Motor neuron (in vitro differentiated cells): ENCODE measurements around the gene ABHD1. TPM values are rescaled to one million over a fixed set of nuclear protein-coding genes. Genes with fewer than 3 reads are reported as not detected.
A peak's percentile ranks its signal among the peaks of the same experiment; 100 is the strongest.
"Not testable (repeated sequence)": the region's sequence is repeated elsewhere in the genome, so short reads cannot be mapped to it uniquely, and the experiment has no call there.

Experiments used
- ATAC-seq, 8 experiments: fragments of 200-7000 bp; cut with Tn5 transposase; replicated peaks in 6 of 8; 2 replicates each; pipeline ENCODE4 v1.8.0; 2021; ENCODE audit warnings: mild to moderate bottlenecking in 8 of 8, moderate library complexity in 8 of 8
- H3K27ac ChIP-seq, 2 donors: fragments of 250-450 bp; sonication (Bioruptor Pico); 2 replicates each; pipeline ENCODE4 v1.9.0; 2021; ENCODE audit warnings: antibody characterized with exemption in 2 of 2, mild to moderate bottlenecking in 2 of 2, moderate library complexity in 1 of 2
- H3K4me1 ChIP-seq, 2 donors: fragments of 250-450 bp; sonication (Bioruptor Pico); replicated peaks in 1 of 2; 2 replicates each; pipeline ENCODE4 v1.6.1; 2021; ENCODE audit warnings: antibody characterized with exemption in 2 of 2, mild to moderate bottlenecking in 2 of 2, moderate library complexity in 1 of 2
- H3K4me3 ChIP-seq, 5 donors: fragments of 250-450 bp; sonication (Bioruptor Pico); 2 replicates each; pipeline ENCODE4 v1.9.0; 2021; ENCODE audit warnings: antibody characterized with exemption in 5 of 5, mild to moderate bottlenecking in 5 of 5, moderate library complexity in 4 of 5
- WGBS, 10 experiments: fragments of 450-650 bp; shearing (Covaris generic); methylation state at CpG; one replicate each; pipeline ENCODE4 v1.0.0; 2022; 5-methylcytosine and 5-hydroxymethylcytosine counted together
- in situ Hi-C, 9 experiments: fragments of 400-800 bp; cut with MboI; loops; one replicate each; pipeline ENCODE4 v1.15.0; 2021; ENCODE audit warnings: low sequenced_read_pairs in 9 of 9, low pct_unique_long_range_greater_than_20kb in 2 of 9; ENCODE audit not compliant: unreplicated experiment in 9 of 9
- total RNA-seq, 8 experiments: library from RNA; unstranded; fragments of 300-600 nt; gene quantifications; 2 replicates each; pipeline versions ENCODE4 v1.2.3 to v1.2.4, GENCODE V29; 2022

The ABHD1 gene
- total RNA-seq, 8 experiments from 2014 or later, result 0.94 to 2.9 (median 1.7) TPM; not detected in 1

DNA sequence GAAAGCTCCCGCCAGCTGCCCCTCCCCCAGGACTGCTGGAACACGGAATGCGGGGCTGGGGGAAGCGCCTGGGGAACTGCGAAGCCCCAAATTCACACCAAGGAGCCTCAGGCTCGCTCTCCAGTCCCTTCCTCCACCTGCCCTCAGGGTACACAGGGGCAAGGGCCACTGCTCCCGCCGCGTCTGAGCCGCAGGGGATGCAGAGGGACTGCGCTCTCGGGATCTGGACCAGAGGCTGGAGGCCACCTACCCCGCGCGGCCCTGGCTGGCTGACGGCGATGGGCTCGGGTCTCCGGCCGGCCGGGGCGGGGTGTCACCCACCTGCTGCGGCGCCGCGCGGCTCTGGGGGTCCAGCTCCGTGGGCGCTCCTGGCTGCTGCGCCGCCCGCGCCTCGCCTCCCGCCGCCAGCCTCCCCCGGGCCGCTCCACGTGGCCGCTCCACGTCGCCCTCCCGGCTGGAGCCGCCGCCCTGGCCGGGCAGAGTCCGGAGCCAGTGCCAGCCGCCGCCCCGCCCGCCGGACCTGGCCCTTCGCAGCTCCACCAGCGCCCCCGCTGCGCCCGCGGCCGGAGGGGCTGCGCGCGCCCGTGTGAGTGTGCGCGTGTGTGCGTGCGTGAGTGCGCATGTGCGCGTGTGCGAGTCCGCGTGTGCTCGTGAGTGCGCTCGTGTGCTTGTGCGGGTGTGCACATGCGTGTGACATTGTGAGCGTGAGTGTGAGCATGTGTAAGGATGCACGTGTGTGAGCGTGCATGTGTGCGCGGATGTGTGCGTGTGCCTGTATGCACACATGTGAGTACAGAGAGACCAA, 4.9 kb upstream of the ABHD1 start, which contains the start of gene CGREF1:
Gene CGREF1, minus strand, starts transcription at position 604 of the 805 bp plus-strand sequence. CDS start 14,762 bp downstream, outside the sequence.
- in situ Hi-C loops, result loop anchor here in 3 of 9 experiments (25.0 kb wide), 1 partner anchor 169 kb away; the partner anchor contains the start of genes DNAJC5G (in 3 of the 3) and TRIM54 (in 3 of the 3)
- 4 to 70% (median 16%) methylated on average over 2 to 18 of the region's 84 CpGs; no CpG with 5 or more reads in 5 of the 10 experiments for WGBS, 10 experiments
- Histone ChIP-seq H3K27ac (no peak within 1 kb of the TSS), H3K4me1 (peaks cover 4 to 18% of the 10 kb centered on the region in 2 donors), H3K4me3 (peak within 1 kb of the TSS; percentile 41 to 64 (median 47))
- peak; percentile 62 to 74 (median 70) for ATAC-seq

DNA sequence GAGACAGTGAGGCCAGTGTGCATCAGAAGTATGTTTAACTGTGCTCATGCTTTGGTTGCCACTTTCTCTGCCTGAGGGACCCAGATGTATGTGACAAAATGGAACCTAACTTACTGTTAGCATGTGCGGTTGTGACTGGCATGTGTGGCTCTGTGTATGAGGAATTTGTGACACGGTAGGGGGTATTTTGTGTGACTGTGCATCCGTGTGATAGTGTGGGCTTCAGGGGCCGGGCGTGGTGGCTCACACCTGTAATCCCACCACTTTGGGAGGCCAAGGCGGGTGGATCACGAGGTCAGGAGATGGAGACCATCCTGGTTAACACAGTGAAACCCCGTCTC, 4.3 kb upstream of the ABHD1 start:
- 20 to 81% (median 71%) methylated on average over 1 to 3 of the region's 8 CpGs; no CpG with 5 or more reads in 7 of the 10 experiments for WGBS, 10 experiments
- H3K27ac ChIP-seq, result not testable (repeated sequence)
- Histone ChIP-seq H3K4me1 (peaks cover 4 to 21% of the 10 kb centered on the region in 2 donors), H3K4me3 (peak overlapping the region; percentile 41 to 64 (median 47))
- ATAC-seq, result peak in 1 of 8 experiments; percentile 12
- in situ Hi-C loops, result loop anchor here in 3 of 9 experiments (25.0 kb wide), 1 partner anchor 168 kb away; the partner anchor contains the start of genes DNAJC5G (in 3 of the 3) and TRIM54 (in 3 of the 3)

DNA sequence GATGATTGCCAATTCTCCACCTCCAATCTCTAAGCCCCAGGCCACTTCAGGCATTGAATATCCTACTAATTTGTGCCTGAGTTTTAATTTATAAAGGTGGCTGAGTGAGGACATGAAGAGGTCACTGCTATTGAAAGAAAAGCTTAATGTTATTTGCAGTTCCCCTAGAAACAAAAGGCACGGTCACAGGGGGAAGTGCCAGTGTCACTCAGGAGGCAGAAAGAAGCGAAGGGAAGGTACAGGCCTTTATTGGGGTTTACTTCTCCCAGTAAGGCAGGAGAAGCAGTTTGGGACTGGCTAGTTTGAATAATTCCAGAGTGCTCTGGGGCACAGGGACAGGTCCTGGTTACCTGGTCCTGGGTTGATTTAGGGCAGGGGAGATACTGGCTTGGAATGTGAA, 1.7 kb upstream of the ABHD1 start:
- Histone ChIP-seq H3K4me1 (peaks cover 4 to 21% of the 10 kb centered on the region in 2 donors), H3K27ac (no peak overlapping the region), H3K4me3 (no peak overlapping the region)
- ATAC-seq, result no peak
- 29 to 92% (median 67%) methylated on average over 1 to 2 of the region's 2 CpGs; no CpG with 5 or more reads in 3 of the 10 experiments for WGBS, 10 experiments
- in situ Hi-C loops, result loop anchor here in 3 of 9 experiments (25.0 kb wide), 1 partner anchor 165 kb away; the partner anchor contains the start of genes DNAJC5G (in 3 of the 3) and TRIM54 (in 3 of the 3)

DNA sequence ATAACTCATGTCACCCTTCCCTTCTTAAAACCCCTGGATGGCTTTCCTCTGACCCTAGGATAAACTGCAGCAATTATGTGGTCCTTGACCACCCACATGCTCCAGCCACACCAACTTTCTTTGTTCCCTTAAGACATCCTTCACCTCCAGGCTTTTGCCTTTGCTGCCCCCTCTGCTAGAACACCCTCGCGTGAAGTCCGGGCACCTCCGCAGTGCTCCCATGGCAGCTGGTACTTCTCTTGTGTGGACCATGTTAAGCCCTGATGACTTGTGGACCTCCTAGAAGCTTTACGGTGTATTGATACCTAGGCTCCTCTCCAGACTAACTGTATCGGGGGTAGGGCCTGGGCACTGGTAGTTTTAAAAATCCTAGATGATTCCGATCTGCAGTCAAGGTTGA, 824 bp upstream of the ABHD1 start:
- in situ Hi-C loops, result loop anchor here in 3 of 9 experiments (25.0 kb wide), 1 partner anchor 165 kb away; the partner anchor contains the start of genes DNAJC5G (in 3 of the 3) and TRIM54 (in 3 of the 3)
- H3K27ac ChIP-seq, result no peak overlapping the region
- no peak overlapping the region for H3K4me3 ChIP-seq
- 88 to 100% (median 97%) methylated on average over 2 to 4 of the region's 7 CpGs; no CpG with 5 or more reads in 6 of the 10 experiments for WGBS, 10 experiments
- no peak for ATAC-seq
- H3K4me1 ChIP-seq, result peaks cover 4 to 21% of the 10 kb centered on the region in 2 donors

DNA sequence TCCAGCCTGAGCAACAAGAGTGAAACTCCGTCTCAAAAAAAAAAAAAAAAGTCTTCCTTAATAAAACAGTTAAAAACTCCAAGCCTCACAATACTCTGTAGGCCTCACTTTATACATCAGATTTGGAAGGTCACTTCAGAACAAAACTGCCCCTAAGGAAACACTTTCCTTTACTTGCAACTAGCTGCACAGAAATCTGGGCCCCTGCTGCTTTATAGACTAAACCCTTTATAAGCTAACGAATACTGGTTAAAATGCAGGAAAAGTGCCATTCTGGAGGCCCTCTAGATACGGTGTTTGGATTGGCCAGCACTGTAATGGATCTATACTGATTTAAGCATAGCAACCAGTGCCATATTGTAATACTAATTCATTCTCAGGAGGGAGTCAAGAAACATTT, 1.5 kb downstream of the ABHD1 start:
- no peak overlapping the region for H3K27ac ChIP-seq
- in situ Hi-C loops, result no loop called here
- WGBS, 10 experiments, result 0 to 100% (median 45%) methylated on average over 1 to 3 of the region's 3 CpGs; no CpG with 5 or more reads in 2 of the 10 experiments
- no peak overlapping the region for H3K4me3 ChIP-seq
- H3K4me1 ChIP-seq, result peaks cover 4 to 11% of the 10 kb centered on the region in 2 donors
- no peak for ATAC-seq

DNA sequence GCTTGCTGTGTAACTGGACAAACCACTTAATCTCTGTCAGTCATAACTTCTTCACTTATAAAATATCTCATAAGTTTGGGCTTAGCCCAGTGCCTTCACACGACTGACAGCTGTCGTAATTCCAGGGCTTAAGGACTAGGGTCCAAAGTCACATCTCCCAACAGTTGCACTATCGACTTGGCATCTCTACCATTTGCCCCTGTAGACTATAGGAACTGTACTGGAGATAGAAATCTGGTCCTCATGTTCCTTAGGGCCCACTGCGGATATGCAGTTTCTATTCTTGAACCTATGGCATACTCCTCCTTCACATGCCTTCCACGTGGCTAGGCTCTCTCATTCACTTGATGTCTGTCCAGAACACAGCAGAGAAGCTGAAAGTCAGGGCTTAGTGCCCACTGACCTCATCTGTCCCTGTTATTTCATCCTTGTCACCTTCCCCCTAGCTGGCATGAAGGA, 2.7 kb downstream of the ABHD1 start:
- in situ Hi-C loops, result no loop called here
- no peak overlapping the region for H3K27ac ChIP-seq
- no peak for ATAC-seq
- peaks cover 4 to 11% of the 10 kb centered on the region in 2 donors for H3K4me1 ChIP-seq
- no peak overlapping the region for H3K4me3 ChIP-seq
- WGBS, 10 experiments, result 0 to 90% (median 46%) methylated on average over 1 to 3 of the region's 5 CpGs; no CpG with 5 or more reads in 1 of the 10 experiments

DNA sequence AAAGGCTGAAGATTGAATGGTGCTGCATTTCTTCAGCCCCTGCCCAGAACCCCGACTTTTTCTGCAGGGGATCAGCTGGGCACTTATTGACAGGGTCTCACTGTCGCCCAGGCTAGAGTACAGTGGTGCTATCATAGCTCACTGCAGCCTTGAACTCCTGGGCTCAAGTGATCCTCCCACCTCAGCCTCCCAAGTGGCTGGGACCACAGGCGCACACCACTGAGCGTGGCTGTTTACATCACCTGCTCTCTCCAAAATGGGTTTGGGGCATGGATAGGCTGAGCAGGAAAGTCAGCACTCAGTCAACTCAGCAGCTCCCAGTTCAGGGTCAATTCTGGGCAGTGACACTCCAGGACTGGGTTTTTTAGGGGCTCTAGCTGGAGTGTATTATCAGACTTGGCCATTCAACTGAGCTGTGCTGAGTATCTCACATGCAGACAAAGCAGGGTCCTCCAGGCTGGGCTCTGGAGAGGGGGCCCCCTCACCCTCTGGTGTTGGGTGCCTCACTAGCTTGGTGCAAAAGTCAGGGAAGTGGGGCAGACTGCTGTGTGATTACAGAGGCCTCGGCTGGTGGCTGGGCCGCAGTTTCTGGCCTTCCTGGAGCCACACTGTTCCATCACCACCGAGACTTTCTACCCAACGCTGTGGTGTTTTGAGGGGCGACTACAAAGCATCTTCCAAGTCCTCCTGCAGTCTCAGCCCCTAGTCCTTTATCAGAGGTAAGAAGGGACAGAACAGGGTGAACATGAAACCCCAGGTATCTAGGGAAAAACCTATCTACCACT, 4.5 kb downstream of the ABHD1 start:
- H3K4me3 ChIP-seq, result no peak overlapping the region
- no peak overlapping the region for H3K27ac ChIP-seq
- WGBS, 10 experiments, result 66 to 100% (median 91%) methylated on average over 1 to 5 of the region's 9 CpGs; no CpG with 5 or more reads in 3 of the 10 experiments
- in situ Hi-C loops, result no loop called here
- no peak for ATAC-seq
- peaks cover 2 to 10% of the 10 kb centered on the region in 2 donors for H3K4me1 ChIP-seq

DNA sequence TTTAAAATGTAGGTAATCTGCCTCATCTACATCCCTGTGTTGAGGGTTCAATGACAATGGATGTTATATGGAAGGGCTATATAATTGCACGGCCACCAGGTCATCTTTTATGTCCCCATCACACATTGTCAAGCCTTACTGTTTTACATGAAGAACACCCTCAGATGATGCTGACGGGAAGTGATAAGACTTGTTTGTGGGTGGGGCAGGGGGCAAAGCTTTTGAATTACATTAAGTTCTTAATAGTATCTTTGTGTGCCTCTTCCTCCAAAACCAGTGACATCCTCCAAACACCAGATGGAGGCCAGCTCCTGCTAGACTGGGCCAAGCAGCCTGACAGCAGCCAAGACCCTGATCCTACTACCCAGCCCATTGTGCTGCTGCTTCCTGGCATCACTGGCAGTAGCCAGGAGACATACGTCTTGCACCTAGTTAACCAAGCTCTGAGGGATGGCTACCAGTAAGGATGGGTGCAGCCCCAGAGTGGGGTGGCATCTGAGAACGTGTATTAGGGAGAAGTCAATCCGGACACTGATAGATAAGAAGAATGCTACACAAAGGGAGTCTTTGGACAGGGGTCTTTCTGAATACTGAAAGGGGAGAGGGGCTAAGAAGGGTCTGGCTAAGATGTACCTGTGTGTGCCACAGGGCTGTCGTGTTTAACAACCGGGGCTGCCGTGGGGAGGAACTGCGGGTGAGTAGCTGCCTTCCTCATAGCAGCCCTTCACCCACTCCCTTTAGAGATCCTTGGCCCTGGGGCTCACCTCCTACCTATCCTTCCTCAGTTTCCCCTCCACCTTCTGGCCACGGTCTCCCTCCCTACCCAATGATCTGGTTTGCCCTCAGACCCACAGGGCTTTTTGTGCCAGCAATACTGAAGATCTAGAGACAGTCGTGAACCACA, 5.3 kb downstream of the ABHD1 start:
- WGBS, 10 experiments, result 20 to 100% (median 82%) methylated on average over 1 to 7 of the region's 11 CpGs
- ATAC-seq, result no peak
- no peak overlapping the region for H3K4me3 ChIP-seq
- H3K27ac ChIP-seq, result no peak overlapping the region
- in situ Hi-C loops, result no loop called here
- peaks cover 7 to 10% of the 10 kb centered on the region in 2 donors for H3K4me1 ChIP-seq

DNA sequence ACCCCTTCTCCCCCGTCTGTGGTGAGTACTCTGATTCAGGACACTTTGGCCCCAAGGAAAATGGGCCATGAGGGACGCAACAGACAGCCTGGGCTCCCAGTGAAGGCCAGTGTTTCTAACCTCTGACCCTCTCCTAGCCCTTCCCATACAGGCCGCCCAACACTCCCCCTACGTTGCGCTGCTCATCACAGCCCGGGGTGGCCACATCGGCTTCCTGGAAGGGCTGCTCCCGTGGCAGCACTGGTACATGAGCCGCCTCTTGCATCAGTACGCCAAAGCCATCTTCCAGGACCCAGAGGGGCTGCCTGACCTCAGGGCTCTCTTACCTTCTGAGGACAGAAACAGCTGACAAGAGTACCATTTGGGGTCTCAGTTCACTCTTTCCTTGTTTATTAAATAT, 6.8 kb downstream of the ABHD1 start:
- in situ Hi-C loops, result no loop called here
- Histone ChIP-seq H3K27ac (no peak overlapping the region), H3K4me1 (peaks cover 7 to 11% of the 10 kb centered on the region in 2 donors), H3K4me3 (no peak overlapping the region)
- 88 to 100% (median 97%) methylated on average over 1 to 6 of the region's 10 CpGs; no CpG with 5 or more reads in 6 of the 10 experiments for WGBS, 10 experiments
- no peak for ATAC-seq

DNA sequence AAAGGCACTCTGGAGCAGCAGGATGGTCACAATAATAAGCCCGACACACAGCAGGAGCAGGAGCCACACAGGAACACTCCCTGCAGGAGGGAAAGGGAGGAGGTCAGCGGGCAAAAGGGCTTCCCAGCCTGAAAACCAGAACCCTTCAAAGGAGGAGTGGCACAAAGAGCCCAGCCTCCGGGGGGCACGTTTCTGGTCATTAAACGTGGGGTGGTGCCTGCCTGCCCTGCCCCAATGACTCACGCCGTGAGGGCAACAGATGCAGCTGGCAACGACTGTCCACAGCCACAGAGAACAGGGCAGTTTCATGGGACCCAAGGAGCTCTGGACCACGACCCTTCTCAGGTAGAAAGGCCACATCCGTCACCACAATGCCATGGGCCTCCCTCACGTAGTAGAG, 7.8 kb downstream of the ABHD1 start:
- H3K27ac ChIP-seq, result no peak overlapping the region
- 5 to 100% (median 83%) methylated on average over 1 to 4 of the region's 11 CpGs; no CpG with 5 or more reads in 3 of the 10 experiments for WGBS, 10 experiments
- ATAC-seq, result no peak
- peaks cover 7 to 11% of the 10 kb centered on the region in 2 donors for H3K4me1 ChIP-seq
- H3K4me3 ChIP-seq, result no peak overlapping the region
- in situ Hi-C loops, result no loop called here

DNA sequence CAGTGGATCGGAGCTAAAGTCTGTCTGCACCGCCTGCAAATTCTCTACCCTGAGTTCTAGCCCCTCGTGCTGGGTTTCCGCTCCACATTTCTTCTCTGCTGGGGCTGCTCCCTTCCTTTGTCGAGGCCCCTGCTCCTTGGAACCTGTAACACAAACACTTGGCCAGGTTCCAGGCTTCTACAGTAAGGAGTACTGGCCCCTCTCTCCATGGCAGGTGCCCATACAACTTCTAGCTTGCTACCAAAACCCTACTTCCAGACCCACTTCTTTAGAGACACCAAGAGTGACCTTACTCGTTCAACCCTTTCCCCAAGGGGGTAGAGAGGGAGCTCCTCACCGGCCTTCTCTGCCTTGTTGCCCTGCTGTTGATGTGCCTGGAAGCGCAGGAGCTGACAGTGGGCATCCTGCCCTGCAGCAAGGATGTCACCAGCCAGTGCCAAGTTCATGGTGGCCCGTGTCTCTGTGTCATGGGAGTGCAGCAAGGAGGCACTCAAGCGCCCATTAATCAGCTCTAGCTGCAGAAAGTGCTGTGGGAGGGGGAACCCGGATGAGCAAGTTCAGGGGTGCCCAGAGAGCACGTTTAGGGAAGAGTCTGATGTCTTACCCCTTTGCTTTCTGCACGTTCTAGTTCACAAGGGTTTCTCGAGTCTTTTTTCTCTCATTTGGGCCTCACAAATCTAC, 9.7 kb downstream of the ABHD1 start:
- peak in 1 of 8 experiments; percentile 2 for ATAC-seq
- Histone ChIP-seq H3K27ac (no peak overlapping the region), H3K4me1 (peaks cover 7 to 11% of the 10 kb centered on the region in 2 donors), H3K4me3 (peak overlapping the region; percentile 71 to 93 (median 82))
- in situ Hi-C loops, result no loop called here
- WGBS, 10 experiments, result 9 to 90% (median 55%) methylated on average over 2 to 12 of the region's 14 CpGs; no CpG with 5 or more reads in 2 of the 10 experiments
